ENCODE measurements around the gene ZDHHC8.

ZDHHC8 gene

DNA sequence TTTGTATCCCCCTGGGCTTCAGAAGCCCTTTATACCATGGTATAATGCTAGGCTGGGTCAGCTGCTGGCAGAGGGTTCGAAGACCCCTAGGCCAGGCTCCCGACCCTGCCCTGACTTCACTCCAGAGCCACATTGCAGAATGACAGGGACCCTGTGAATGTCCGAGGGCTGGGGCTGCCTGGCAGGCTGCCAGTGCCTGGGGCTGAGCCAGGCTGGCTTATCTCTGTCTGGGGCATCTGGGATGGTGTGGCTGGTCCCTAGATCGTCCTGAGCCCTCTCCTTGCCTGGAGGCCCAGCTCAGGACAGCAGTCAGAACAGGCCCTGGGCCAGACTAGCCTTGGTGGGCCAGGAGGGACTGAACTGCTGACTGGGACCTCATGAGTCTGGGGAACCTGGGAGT, 3.7 kb downstream of the ZDHHC8 start:
- H3K27me3 Mint-ChIP-seq (ENCODE audit: low read depth) = no peaks in the 10 kb centered on the region
- H3K4me3 Mint-ChIP-seq = peak overlapping the region in 1 of 3 experiments; percentile 42
- no peak for TF ChIP-seq CTCF (IDR thresholded peaks at IDR 0.05; ENCODE audit: unreplicated experiment in 3 of 3)
- H3K36me3 Mint-ChIP-seq (ENCODE audit: low read depth) = no peaks in the 10 kb centered on the region
- no peaks in the 10 kb centered on the region for H3K9me3 Mint-ChIP-seq
- H3K4me1 Mint-ChIP-seq = peaks cover 25% of the 10 kb centered on the region
- H3K27ac Mint-ChIP-seq = no peak overlapping the region

GRCh38 chr22:20135806-20136602, 4.4 kb downstream of the ZDHHC8 start:
- Mint-ChIP-seq H3K4me1 (peaks cover 25% of the 10 kb centered on the region), H3K27me3 (ENCODE audit: low read depth) (no peaks in the 10 kb centered on the region), H3K36me3 (ENCODE audit: low read depth) (no peaks in the 10 kb centered on the region), H3K9me3 (no peaks in the 10 kb centered on the region), H3K4me3 (peak overlapping the region in 2 of 3 experiments; percentile 51 to 77), H3K27ac (no peak overlapping the region)
- no peak for TF ChIP-seq CTCF (IDR thresholded peaks at IDR 0.05; ENCODE audit: unreplicated experiment in 3 of 3)

DNA sequence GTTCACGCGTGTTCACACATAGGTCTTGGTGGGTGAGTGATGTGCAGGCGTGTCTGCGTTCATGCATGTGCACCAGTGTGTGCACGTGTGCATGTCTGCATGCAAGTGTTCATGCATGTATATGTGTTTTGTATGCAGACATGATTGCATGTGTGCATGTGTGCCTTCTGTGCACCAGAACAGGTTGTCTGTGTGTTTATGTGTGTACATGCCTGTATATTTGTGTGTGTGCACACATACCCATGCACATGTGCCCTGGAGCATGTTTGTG, 4.9 kb downstream of the ZDHHC8 start:
- Mint-ChIP-seq H3K27me3 (ENCODE audit: low read depth) (no peaks in the 10 kb centered on the region), H3K27ac (no peak overlapping the region), H3K4me3 (peak overlapping the region in 2 of 3 experiments; percentile 51 to 77), H3K36me3 (ENCODE audit: low read depth) (no peaks in the 10 kb centered on the region), H3K9me3 (no peaks in the 10 kb centered on the region), H3K4me1 (peaks cover 25% of the 10 kb centered on the region)
- no peak for TF ChIP-seq CTCF (IDR thresholded peaks at IDR 0.05; ENCODE audit: unreplicated experiment in 3 of 3)

DNA sequence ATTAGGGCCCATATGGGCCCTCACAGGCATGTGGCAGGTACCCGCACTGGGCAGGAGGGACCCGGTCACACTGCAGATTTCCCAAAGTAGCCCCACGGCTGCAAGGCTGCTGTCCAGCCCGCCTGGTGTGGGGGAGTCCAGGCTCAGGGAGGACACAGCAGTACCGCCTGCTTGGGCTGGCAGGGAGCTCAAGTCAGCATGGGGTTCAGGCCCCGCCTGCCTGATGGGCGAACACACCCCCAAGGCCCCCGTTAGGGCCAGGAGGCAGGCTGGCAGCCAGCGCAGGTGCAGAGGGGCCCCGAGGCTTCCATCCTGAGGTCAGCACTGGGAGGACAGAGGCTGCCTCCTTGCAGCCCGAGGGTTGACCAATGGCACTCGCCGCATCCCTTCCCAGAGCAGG, 5.5 kb downstream of the ZDHHC8 start:
- peak overlapping the region in 1 of 3 experiments; percentile 53 for H3K27ac Mint-ChIP-seq
- peak overlapping the region in 1 of 3 experiments; percentile 27 for H3K4me3 Mint-ChIP-seq
- TF ChIP-seq CTCF (IDR thresholded peaks at IDR 0.05; ENCODE audit: unreplicated experiment in 3 of 3) = no peak
- H3K4me1 Mint-ChIP-seq = peaks cover 25% of the 10 kb centered on the region
- H3K36me3 Mint-ChIP-seq (ENCODE audit: low read depth) = no peaks in the 10 kb centered on the region
- H3K27me3 Mint-ChIP-seq (ENCODE audit: low read depth) = no peaks in the 10 kb centered on the region
- H3K9me3 Mint-ChIP-seq = no peaks in the 10 kb centered on the region

GRCh38 chr22:20137671-20138416, 6.2 kb downstream of the ZDHHC8 start:
- Mint-ChIP-seq H3K36me3 (ENCODE audit: low read depth) (no peaks in the 10 kb centered on the region), H3K4me3 (peak overlapping the region in 1 of 3 experiments; percentile 27), H3K27me3 (ENCODE audit: low read depth) (no peaks in the 10 kb centered on the region), H3K27ac (peak overlapping the region in 2 of 3 experiments; percentile 53 to 70), H3K9me3 (no peaks in the 10 kb centered on the region), H3K4me1 (peaks cover 23% of the 10 kb centered on the region)
- TF ChIP-seq CTCF (IDR thresholded peaks at IDR 0.05; ENCODE audit: unreplicated experiment in 3 of 3) = no peak

Measured in nephron (organoid).